ENCODE data around the gene NEK1. TPM values are rescaled to one million over a fixed set of nuclear protein-coding genes. Genes with fewer than 3 reads are reported as not detected.

Gene NEK1, protein sequence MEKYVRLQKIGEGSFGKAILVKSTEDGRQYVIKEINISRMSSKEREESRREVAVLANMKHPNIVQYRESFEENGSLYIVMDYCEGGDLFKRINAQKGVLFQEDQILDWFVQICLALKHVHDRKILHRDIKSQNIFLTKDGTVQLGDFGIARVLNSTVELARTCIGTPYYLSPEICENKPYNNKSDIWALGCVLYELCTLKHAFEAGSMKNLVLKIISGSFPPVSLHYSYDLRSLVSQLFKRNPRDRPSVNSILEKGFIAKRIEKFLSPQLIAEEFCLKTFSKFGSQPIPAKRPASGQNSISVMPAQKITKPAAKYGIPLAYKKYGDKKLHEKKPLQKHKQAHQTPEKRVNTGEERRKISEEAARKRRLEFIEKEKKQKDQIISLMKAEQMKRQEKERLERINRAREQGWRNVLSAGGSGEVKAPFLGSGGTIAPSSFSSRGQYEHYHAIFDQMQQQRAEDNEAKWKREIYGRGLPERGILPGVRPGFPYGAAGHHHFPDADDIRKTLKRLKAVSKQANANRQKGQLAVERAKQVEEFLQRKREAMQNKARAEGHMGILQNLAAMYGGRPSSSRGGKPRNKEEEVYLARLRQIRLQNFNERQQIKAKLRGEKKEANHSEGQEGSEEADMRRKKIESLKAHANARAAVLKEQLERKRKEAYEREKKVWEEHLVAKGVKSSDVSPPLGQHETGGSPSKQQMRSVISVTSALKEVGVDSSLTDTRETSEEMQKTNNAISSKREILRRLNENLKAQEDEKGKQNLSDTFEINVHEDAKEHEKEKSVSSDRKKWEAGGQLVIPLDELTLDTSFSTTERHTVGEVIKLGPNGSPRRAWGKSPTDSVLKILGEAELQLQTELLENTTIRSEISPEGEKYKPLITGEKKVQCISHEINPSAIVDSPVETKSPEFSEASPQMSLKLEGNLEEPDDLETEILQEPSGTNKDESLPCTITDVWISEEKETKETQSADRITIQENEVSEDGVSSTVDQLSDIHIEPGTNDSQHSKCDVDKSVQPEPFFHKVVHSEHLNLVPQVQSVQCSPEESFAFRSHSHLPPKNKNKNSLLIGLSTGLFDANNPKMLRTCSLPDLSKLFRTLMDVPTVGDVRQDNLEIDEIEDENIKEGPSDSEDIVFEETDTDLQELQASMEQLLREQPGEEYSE (N-terminal part only)
- total RNA-seq, result 10 to 100 TPM; 13.7 to 21.0 (median 17.4) TPM
- 10 to 100 TPM in 1 of 2 donors, 1 to 10 TPM in 1; 7.8 to 11.9 TPM for polyA plus RNA-seq
- 42.3 reads per million, percentile 67 among the genes with 10 or more reads in this experiment for total RNA-seq

DNA sequence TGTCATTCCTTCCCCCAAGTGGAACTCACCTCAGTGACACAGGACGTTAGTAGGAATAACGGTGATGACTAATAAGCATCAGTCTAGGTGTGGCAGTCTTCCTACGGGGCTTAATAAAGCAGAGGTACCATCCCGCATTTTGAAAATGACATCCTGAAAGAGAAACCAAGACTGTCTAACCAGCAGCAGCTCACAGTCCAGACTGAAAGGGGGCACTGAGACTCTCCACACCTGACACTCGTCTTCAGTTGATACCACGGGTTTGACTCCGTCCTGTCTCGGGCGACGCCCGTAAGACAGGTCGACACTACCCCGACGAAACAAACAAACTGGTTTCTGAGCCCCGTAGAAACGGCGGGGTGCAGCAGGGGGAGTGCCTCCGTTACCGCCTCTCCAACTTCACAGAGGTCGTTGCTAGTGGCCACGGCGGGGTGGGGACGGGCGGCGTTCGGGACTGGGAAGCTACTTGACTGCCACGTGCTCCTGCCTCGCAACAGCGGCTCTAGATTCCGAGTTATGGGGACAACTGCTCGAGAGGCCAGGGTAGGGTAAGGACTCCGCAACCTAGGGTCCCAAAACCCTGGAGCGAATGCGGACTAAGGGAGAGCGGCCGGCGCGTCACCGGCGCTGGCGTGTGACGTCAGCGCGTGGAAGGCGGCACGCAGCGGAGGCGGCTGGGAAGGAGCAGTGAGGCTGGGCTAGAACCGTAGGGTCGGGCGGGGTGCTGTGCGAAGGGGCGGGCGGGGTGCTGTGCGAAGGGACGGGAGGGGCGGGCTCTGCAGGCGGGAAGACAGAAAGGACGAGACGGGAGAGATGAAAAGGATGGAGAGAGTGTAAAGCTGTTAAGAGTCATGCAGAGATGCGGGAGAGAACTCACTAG is at the start of gene NEK1:
TSS of gene NEK1 (minus strand) at position 593 of the 880 bp plus-strand sequence. CDS start 9,953 bp downstream, outside the sequence.
- ATAC-seq, result peak; percentile 91
- Mint-ChIP-seq H3K27ac (peak within 1 kb of the TSS; percentile 97 to 100 (median 100)), H3K4me1 (peaks cover 12 to 71% (median 46%) of the 10 kb centered on the region in 7 donors), H3K36me3 (peaks cover 0 to 5% (median 3%) of the 10 kb centered on the region in 5 donors), H3K9me3 (no peaks in the 10 kb centered on the region), H3K4me3 (peak within 1 kb of the TSS; percentile 90 to 99 (median 98)), H3K27me3 (no peaks in the 10 kb centered on the region)
- peaks cover 8 to 21% of the 10 kb centered on the region in 2 donors for H3K4me1 ChIP-seq (ENCODE audit: control insufficient read depth in 2 of 2, insufficient read depth in 2 of 2, low read length in 2 of 2)
- POLR2A ChIA-PET, result interaction anchor here (0.6 to 2.7 kb wide), 6 partner anchors 9 to 415 kb away, joined by 3 to 16 read pairs (median 4); partner anchors contain the start of genes CLCN3, HPF1 and MFAP3L
- no peaks in the 10 kb centered on the region for H3K27me3 ChIP-seq (ENCODE audit: control insufficient read depth in 2 of 2, insufficient read depth in 2 of 2, low read length in 2 of 2)
- peak within 1 kb of the TSS; percentile 98 for H3K4me3 ChIP-seq (ENCODE audit: low read length)
- DNase-seq, result peak; percentile 71 to 89 (median 87)
- H3K36me3 ChIP-seq (ENCODE audit: control insufficient read depth in 2 of 3, insufficient read depth in 3 of 3, low read length in 3 of 3), result peaks cover 0 to 4% (median 0%) of the 10 kb centered on the region in 3 experiments
- intact Hi-C loops (cut with micrococcal nuclease), result loop anchor here (1.0 to 5.0 kb wide), 15 partner anchors 8 to 1295 kb away; partner anchors contain the start of genes CBR4 (in 2 of the 2), CLCN3 (in 2 of the 2), DDX60 (in 2 of the 2) and DDX60L (in 1 of the 2)
- CTCF ChIA-PET, result interaction anchor here (0.7 to 2.2 kb wide), 9 partner anchors 10 to 602 kb away, joined by 3 to 10 read pairs (median 5); partner anchors contain the start of gene CBR4
- peak within 1 kb of the TSS; percentile 99 for H3K27ac ChIP-seq (ENCODE audit: low read depth, low read length)
- H3K9me3 ChIP-seq (ENCODE audit: control insufficient read depth in 2 of 3, low read length in 3 of 3), result no peaks in the 10 kb centered on the region

DNA sequence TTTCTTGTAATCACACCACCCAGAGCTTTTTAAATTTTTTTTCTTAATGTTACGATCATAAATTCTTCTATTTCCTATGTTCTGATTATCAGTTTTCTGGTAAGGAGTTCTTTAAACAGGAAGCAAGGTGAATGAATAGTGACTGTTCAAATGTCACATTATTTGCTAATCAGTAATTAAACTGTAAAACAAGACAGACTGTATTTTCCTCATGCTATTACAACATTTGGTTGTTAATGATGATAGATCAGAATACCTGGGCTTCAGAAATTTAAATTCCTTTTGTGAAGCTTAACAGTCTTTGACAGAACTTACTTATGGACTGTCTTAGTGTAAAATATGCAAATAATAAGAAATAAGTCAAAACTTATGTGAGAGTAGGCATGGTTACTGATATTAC is 49.4 kb upstream of the NEK1 start:
- H3K27ac ChIP-seq (ENCODE audit: low read depth, low read length), result no peak overlapping the region
- DNase-seq, result no peak
- peaks cover 0 to 14% of the 10 kb centered on the region in 2 donors for H3K4me1 ChIP-seq (ENCODE audit: control insufficient read depth in 2 of 2, insufficient read depth in 2 of 2, low read length in 2 of 2)
- no peak overlapping the region for H3K4me3 ChIP-seq (ENCODE audit: low read length)
- Mint-ChIP-seq H3K27me3 (no peaks in the 10 kb centered on the region), H3K4me1 (peaks cover 20 to 67% (median 43%) of the 10 kb centered on the region in 7 donors), H3K36me3 (peaks cover 3 to 21% (median 18%) of the 10 kb centered on the region in 5 donors), H3K9me3 (peaks cover 0 to 8% (median 2%) of the 10 kb centered on the region in 11 donors), H3K4me3 (no peak overlapping the region), H3K27ac (peak overlapping the region in 1 of 9 donors; percentile 36)
- intact Hi-C loops (cut with micrococcal nuclease), result loop anchor here in 1 of 2 donors (2.0 to 5.0 kb wide), 2 partner anchors 36 to 365 kb away; partner anchors contain the start of gene MFAP3L
- ChIA-PET POLR2A (interaction anchor here (0.7 to 3.7 kb wide), 3 partner anchors 42 to 65 kb away, joined by 3 to 15 read pairs (median 3); partner anchors contain the start of gene CLCN3), CTCF (interaction anchor here (0.6 kb wide), 1 partner anchor 1089 kb away, joined by 3 read pairs; no protein-coding TSS in a partner anchor)
- H3K9me3 ChIP-seq (ENCODE audit: control insufficient read depth in 2 of 3, low read length in 3 of 3), result no peaks in the 10 kb centered on the region
- no peak for ATAC-seq
- no peaks in the 10 kb centered on the region for H3K27me3 ChIP-seq (ENCODE audit: control insufficient read depth in 2 of 2, insufficient read depth in 2 of 2, low read length in 2 of 2)
- H3K36me3 ChIP-seq (ENCODE audit: control insufficient read depth in 2 of 3, insufficient read depth in 3 of 3, low read length in 3 of 3), result no peaks in the 10 kb centered on the region

DNA sequence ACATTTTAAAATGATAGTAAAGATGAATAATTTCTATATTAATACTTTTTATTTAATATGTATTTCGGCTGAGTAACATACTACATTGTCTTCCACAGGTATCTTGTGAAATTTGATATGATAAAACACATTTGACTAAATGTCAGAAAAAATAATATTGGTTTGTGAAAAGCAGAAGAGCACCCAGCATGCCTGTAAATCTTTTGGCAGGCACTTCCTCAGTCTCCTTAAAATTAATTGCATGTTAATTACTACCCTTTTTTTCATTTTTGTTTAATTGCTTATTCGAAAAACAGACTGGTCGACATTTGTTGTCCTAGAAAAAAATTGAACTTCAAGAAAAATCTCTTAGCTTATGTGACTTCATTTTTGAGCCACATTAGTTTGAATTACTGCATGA is 48.5 kb upstream of the NEK1 start:
- ChIA-PET POLR2A (interaction anchor here (0.7 to 3.7 kb wide), 2 partner anchors 41 to 47 kb away, joined by 3 to 15 read pairs; partner anchors contain the start of gene CLCN3), CTCF (interaction anchor here (0.6 kb wide), 1 partner anchor 1088 kb away, joined by 3 read pairs; no protein-coding TSS in a partner anchor)
- Histone ChIP-seq H3K36me3 (ENCODE audit: control insufficient read depth in 2 of 3, insufficient read depth in 3 of 3, low read length in 3 of 3) (no peaks in the 10 kb centered on the region), H3K27me3 (ENCODE audit: control insufficient read depth in 2 of 2, insufficient read depth in 2 of 2, low read length in 2 of 2) (no peaks in the 10 kb centered on the region), H3K9me3 (ENCODE audit: control insufficient read depth in 2 of 3, low read length in 3 of 3) (no peaks in the 10 kb centered on the region), H3K27ac (ENCODE audit: low read depth, low read length) (peak overlapping the region; percentile 63), H3K4me3 (ENCODE audit: low read length) (no peak overlapping the region), H3K4me1 (ENCODE audit: control insufficient read depth in 2 of 2, insufficient read depth in 2 of 2, low read length in 2 of 2) (peaks cover 0 to 14% of the 10 kb centered on the region in 2 donors)
- no peak overlapping the region for H3K4me3 Mint-ChIP-seq
- intact Hi-C loops (cut with micrococcal nuclease), result loop anchor here (1.0 to 5.0 kb wide), 6 partner anchors 36 to 1181 kb away; partner anchors contain the start of genes CLCN3 (in 2 of the 2), NEK1 (in 2 of the 2), DDX60L (in 1 of the 2) and HPF1 (in 1 of the 2)
- peaks cover 2 to 17% (median 9%) of the 10 kb centered on the region in 5 donors for H3K36me3 Mint-ChIP-seq
- H3K9me3 Mint-ChIP-seq, result peaks cover 0 to 2% (median 0%) of the 10 kb centered on the region in 11 donors
- H3K27me3 Mint-ChIP-seq, result no peaks in the 10 kb centered on the region
- H3K27ac Mint-ChIP-seq, result no peak overlapping the region
- no peak for ATAC-seq
- DNase-seq, result no peak
- peaks cover 23 to 71% (median 46%) of the 10 kb centered on the region in 7 donors for H3K4me1 Mint-ChIP-seq

DNA sequence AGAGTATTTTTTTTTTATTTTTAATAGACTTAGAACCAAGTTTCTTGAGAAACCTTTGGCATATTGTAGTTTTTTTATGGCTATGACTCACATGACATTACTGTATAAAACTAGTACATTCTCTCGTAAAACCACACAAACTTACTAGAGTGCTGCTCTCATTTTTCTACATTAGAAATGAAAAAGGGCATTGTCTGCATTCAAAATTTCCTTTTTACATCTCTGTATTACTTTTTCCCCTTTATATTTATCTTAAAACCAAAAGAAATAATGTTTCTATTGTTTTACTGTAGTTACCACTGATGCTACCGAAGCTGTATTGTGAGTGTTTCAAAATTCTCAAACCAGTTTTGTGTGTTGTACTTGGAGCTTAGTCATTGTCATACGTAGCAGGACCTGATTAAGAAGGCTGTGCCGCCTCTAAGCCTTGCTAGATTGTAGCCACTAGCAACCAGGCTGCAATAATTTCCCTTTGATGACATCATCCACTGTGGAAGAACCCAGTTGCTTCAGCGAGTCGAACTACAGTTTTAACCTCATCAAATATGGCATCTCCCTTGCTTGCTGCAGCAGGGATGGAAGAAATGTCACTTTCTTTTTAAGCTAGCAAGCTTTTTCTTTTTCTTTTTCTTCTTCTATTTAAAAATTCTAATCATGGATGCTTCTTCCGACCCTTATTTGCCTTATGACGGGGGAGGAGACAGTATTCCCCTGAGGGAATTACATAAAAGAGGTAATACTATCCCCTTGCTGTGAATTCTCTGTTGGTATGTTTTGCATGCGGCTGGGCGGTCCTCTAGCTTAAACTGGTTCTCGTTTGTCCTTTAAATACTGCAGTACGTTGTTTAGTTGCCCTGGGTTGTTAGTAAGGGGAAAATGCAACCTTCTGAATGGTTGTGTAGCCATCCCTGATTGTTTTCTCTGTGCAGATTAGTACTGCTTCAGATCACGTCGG is 47.6 kb upstream of the NEK1 start:
- POLR2A ChIA-PET, result interaction anchor here (1.8 to 3.7 kb wide), 2 partner anchors 10 to 40 kb away, joined by 11 to 15 read pairs; partner anchors contain the start of gene CLCN3
- no peaks in the 10 kb centered on the region for H3K27me3 ChIP-seq (ENCODE audit: control insufficient read depth in 2 of 2, insufficient read depth in 2 of 2, low read length in 2 of 2)
- H3K4me1 ChIP-seq (ENCODE audit: control insufficient read depth in 2 of 2, insufficient read depth in 2 of 2, low read length in 2 of 2), result peaks cover 0 to 9% of the 10 kb centered on the region in 2 donors
- Mint-ChIP-seq H3K4me3 (peak overlapping the region; percentile 46 to 88 (median 79)), H3K27me3 (no peaks in the 10 kb centered on the region), H3K9me3 (no peaks in the 10 kb centered on the region), H3K36me3 (peaks cover 3 to 15% (median 4%) of the 10 kb centered on the region in 5 donors), H3K4me1 (peaks cover 17 to 63% (median 43%) of the 10 kb centered on the region in 7 donors), H3K27ac (peak overlapping the region; percentile 79 to 95 (median 89))
- CTCF ChIA-PET, result interaction anchor here (0.6 to 1.0 kb wide), 2 partner anchors 10 to 13 kb away, joined by 3 to 7 read pairs; no protein-coding TSS in a partner anchor
- no peaks in the 10 kb centered on the region for H3K9me3 ChIP-seq (ENCODE audit: control insufficient read depth in 2 of 3, low read length in 3 of 3)
- intact Hi-C loops (cut with micrococcal nuclease), result loop anchor here (1.0 to 5.0 kb wide), 6 partner anchors 37 to 1180 kb away; partner anchors contain the start of genes CLCN3 (in 2 of the 2), NEK1 (in 2 of the 2), DDX60L (in 1 of the 2) and HPF1 (in 1 of the 2)
- DNase-seq, result peak in 8 of 9 donors; percentile 52 to 92 (median 74)
- peak overlapping the region; percentile 63 for H3K27ac ChIP-seq (ENCODE audit: low read depth, low read length)
- H3K4me3 ChIP-seq (ENCODE audit: low read length), result peak overlapping the region; percentile 15
- peak; percentile 98 for ATAC-seq
- H3K36me3 ChIP-seq (ENCODE audit: control insufficient read depth in 2 of 3, insufficient read depth in 3 of 3, low read length in 3 of 3), result peaks cover 0 to 4% (median 0%) of the 10 kb centered on the region in 3 experiments

Data from naive thymus-derived CD4-positive, alpha-beta T cell (primary cell).